Stimulated activated CD8-positive, alpha-beta memory T cell treated with anti-CD3 and anti-CD28 coated beads, Interleukin-4, amount 100 ng/mL, for 4 hours (primary cell): ENCODE measurements around the gene ZNF48.

ENCODE experiments used
- DNase-seq, 2 donors: peaks; one replicate each; pipeline ENCODE4 v3.0.0-alpha.2; 2020; ENCODE audit warnings: low read depth in 2 of 2, low spot score in 1 of 2

The ZNF48 gene

GRCh38 chr16:30395155-30395991 is at the start of gene ZNF48:
TSS of gene ZNF48 (plus strand) at chr16:30395420. CDS start at chr16:30395795, 375 bp downstream.
- no peak for DNase-seq

GRCh38 chr16:30346286-30346685 is 48.9 kb upstream of the ZNF48 start:
- DNase-seq, result no peak

- no peak for DNase-seq
Measured at GRCh38 chr16:30348113-30348512, 47.1 kb upstream of the ZNF48 start.

GRCh38 chr16:30348929-30349328 is 46.3 kb upstream of the ZNF48 start:
- no peak for DNase-seq

GRCh38 chr16:30349675-30350074 is 45.5 kb upstream of the ZNF48 start:
- no peak for DNase-seq

GRCh38 chr16:30350134-30350871 is 44.9 kb upstream of the ZNF48 start:
- no peak for DNase-seq

GRCh38 chr16:30351001-30351441 is 44.2 kb upstream of the ZNF48 start:
- DNase-seq, result no peak

GRCh38 chr16:30351586-30352419 is 43.4 kb upstream of the ZNF48 start:
- DNase-seq, result no peak

- DNase-seq, result no peak
Measured at GRCh38 chr16:30352488-30353401, 42.5 kb upstream of the ZNF48 start.

GRCh38 chr16:30353438-30354129 is 41.6 kb upstream of the ZNF48 start:
- DNase-seq, result no peak

- no peak for DNase-seq
Measured at GRCh38 chr16:30354423-30355143, 40.6 kb upstream of the ZNF48 start.

- peak; percentile 74 to 83 for DNase-seq
Measured at GRCh38 chr16:30355144-30355953, 39.9 kb upstream of the ZNF48 start, which contains the start of gene CD2BP2. TSS of gene CD2BP2 (minus strand) at chr16:30355308. CDS start at chr16:30354681, 627 bp downstream.

GRCh38 chr16:30355954-30356308 is 39.3 kb upstream of the ZNF48 start:
- no peak for DNase-seq

GRCh38 chr16:30356401-30357084 is 38.7 kb upstream of the ZNF48 start:
- DNase-seq, result no peak

GRCh38 chr16:30357085-30357714 is 38.0 kb upstream of the ZNF48 start:
- DNase-seq, result no peak

GRCh38 chr16:30357715-30358576 is 37.3 kb upstream of the ZNF48 start:
- no peak for DNase-seq
